DND-41 (cell line): Measurements from ENCODE around the gene ZSCAN25.

ENCODE experiments used
- ATAC-seq: fragments of 200-7000 bp; cut with Tn5 transposase; 3 replicates; pipeline ENCODE4 v1.9.1; 2021; ENCODE audit warnings: low read depth; ENCODE audit not compliant: insufficient read depth
- DNase-seq: peaks from one replicate; pipeline ENCODE4 v3.0.0-alpha.2; 2020
- H2AFZ ChIP-seq: 2 replicates; pipeline ENCODE4 v1.6.0; 2012; ENCODE audit warnings: low read depth, low read length
- H3K27ac ChIP-seq: 2 replicates; pipeline ENCODE4 v1.5.1; 2012; ENCODE audit warnings: low read length, inconsistent platforms
- H3K27me3 ChIP-seq: fragments of 200-600 bp; sonication (generic); 2 replicates; pipeline ENCODE4 v1.6.0; 2012; ENCODE audit warnings: low read length, mild to moderate bottlenecking, inconsistent platforms; ENCODE audit not compliant: insufficient read depth, poor library complexity
- H3K36me3 ChIP-seq: 2 replicates; pipeline ENCODE4 v1.5.1; 2012; ENCODE audit warnings: low read length, inconsistent platforms; ENCODE audit not compliant: insufficient read depth
- H3K4me1 ChIP-seq: 2 replicates; pipeline ENCODE4 v1.5.1; 2012; ENCODE audit warnings: mild to moderate bottlenecking, low read length; ENCODE audit not compliant: insufficient read depth
- H3K4me2 ChIP-seq: 2 replicates; pipeline ENCODE4 v1.6.0; 2012; ENCODE audit warnings: mild to moderate bottlenecking, moderate library complexity, low read length, inconsistent platforms; ENCODE audit not compliant: insufficient read depth
- H3K4me3 ChIP-seq, 2 experiments: fragments of 200-600 bp in 1 of 2; shearing (Covaris generic) in 1 of 2; 2 replicates each; pipeline ENCODE4 v1.5.1; 2012 to 2016; ENCODE audit warnings: inconsistent platforms in 2 of 2, low read length in 2 of 2, mild to moderate bottlenecking in 2 of 2, low read depth in 1 of 2, moderate library complexity in 1 of 2
- H3K79me2 ChIP-seq: 2 replicates; pipeline ENCODE4 v1.6.0; 2012; ENCODE audit warnings: low read length, inconsistent platforms; ENCODE audit not compliant: insufficient read depth
- H3K9ac ChIP-seq: 2 replicates; pipeline ENCODE4 v1.6.0; 2012; ENCODE audit warnings: low read depth, mild to moderate bottlenecking, inconsistent platforms, low read length, moderate library complexity
- H3K9me3 ChIP-seq: 2 replicates; pipeline ENCODE4 v1.5.1; 2012; ENCODE audit warnings: low read length, moderate library complexity, mild to moderate bottlenecking, inconsistent platforms; ENCODE audit not compliant: insufficient read depth, severe bottlenecking
- H4K20me1 ChIP-seq: 2 replicates; pipeline ENCODE4 v1.6.0; 2012; ENCODE audit warnings: low read length; ENCODE audit not compliant: insufficient read depth
- CTCF ChIP-seq: IDR thresholded peaks from 2 replicates; pipeline ENCODE4 v1.5.1; 2012; ENCODE audit warnings: borderline replicate concordance, low read length, moderate library complexity, mild to moderate bottlenecking; ENCODE audit not compliant: poor library complexity, severe bottlenecking; ENCODE audit errors: extremely low read depth
- EZH2 ChIP-seq: IDR thresholded peaks from 3 replicates; pipeline ENCODE4 v1.6.1; 2012; ENCODE audit warnings: borderline replicate concordance, low read depth, mild to moderate bottlenecking, moderate library complexity, low read length, inconsistent platforms; ENCODE audit not compliant: severe bottlenecking

Gene ZSCAN25

DNA sequence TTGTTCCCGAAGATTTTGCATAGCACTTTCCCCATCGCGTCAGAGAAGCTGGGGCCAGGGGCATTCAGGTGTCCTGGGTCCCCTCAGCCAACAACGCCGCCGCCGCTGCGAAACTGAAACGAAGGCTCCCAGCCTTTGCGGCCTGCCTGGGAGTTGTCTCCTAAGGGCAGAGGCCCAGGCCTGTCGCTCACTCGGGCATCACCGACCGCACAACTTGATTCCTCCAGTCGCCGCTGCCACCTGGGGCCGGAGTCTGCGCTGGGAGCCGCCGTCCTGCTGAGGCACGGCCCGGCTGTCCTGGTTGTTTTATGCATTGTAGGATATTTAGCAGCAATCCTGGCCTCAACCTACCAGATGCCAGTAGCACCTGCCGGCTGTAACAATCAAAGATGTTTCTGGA lies 22.0 kb downstream of the ZSCAN25 start:
- Histone ChIP-seq H3K79me2 (no peaks in the 10 kb centered on the region), H3K9me3 (no peaks in the 10 kb centered on the region), H3K9ac (no peak overlapping the region), H3K4me3 (no peak overlapping the region), H3K27me3 (no peaks in the 10 kb centered on the region), H2AFZ (no peak overlapping the region), H3K4me2 (no peak overlapping the region), H3K27ac (no peak overlapping the region), H4K20me1 (no peaks in the 10 kb centered on the region), H3K36me3 (peaks cover 19% of the 10 kb centered on the region), H3K4me1 (no peaks in the 10 kb centered on the region)
- ATAC-seq (no peak), DNase-seq (no peak)
- TF ChIP-seq CTCF, result no peak
- no peak for TF ChIP-seq EZH2

DNA sequence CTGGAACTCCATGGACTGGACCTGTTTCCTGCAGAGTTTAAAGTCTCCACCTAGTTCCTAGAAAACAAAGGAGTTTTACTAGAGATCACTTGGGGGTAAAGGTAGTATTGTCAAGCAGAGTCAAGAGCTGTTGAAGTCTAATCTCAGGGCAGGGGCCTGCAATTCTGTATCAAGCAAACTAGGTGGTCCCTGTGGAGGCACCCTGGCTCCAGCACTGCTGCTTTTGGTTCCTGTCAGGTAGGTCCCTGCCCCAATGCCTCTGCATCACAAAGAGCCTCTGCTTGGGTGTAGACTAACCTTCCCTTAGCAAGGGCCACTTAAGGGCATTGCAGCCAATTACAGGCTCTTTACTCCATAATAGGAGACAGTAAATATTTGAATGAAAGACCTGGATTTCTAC lies 22.5 kb downstream of the ZSCAN25 start:
- Histone ChIP-seq H4K20me1 (no peaks in the 10 kb centered on the region), H3K4me2 (no peak overlapping the region), H3K9ac (no peak overlapping the region), H3K79me2 (no peaks in the 10 kb centered on the region), H3K9me3 (no peaks in the 10 kb centered on the region), H2AFZ (no peak overlapping the region), H3K36me3 (peaks cover 16% of the 10 kb centered on the region), H3K4me1 (no peaks in the 10 kb centered on the region), H3K27ac (no peak overlapping the region), H3K27me3 (no peaks in the 10 kb centered on the region), H3K4me3 (no peak overlapping the region)
- DNase-seq, result no peak
- TF ChIP-seq EZH2, result no peak
- TF ChIP-seq CTCF, result no peak
- ATAC-seq, result no peak

- Histone ChIP-seq H3K4me2 (no peak overlapping the region), H3K4me1 (no peaks in the 10 kb centered on the region), H3K79me2 (no peaks in the 10 kb centered on the region), H2AFZ (no peak overlapping the region), H3K9me3 (no peaks in the 10 kb centered on the region), H4K20me1 (no peaks in the 10 kb centered on the region), H3K36me3 (peaks cover 28% of the 10 kb centered on the region), H3K4me3 (no peak overlapping the region), H3K27ac (peak overlapping the region; percentile 2; the same call in 1 of the 2 replicates), H3K9ac (no peak overlapping the region), H3K27me3 (no peaks in the 10 kb centered on the region)
- TF ChIP-seq CTCF (no peak), EZH2 (no peak)
- ATAC-seq, result no peak
- no peak for DNase-seq
Measured at GRCh38 chr7:99642027-99642426, 25.3 kb downstream of the ZSCAN25 start.

GRCh38 chr7:99643464-99643863 lies 26.7 kb downstream of the ZSCAN25 start:
- H3K27me3 ChIP-seq, result no peaks in the 10 kb centered on the region
- TF ChIP-seq EZH2 (no peak), CTCF (no peak)
- H4K20me1 ChIP-seq, result no peaks in the 10 kb centered on the region
- H2AFZ ChIP-seq, result no peak overlapping the region
- H3K4me3 ChIP-seq, result no peak overlapping the region
- peaks cover 24% of the 10 kb centered on the region for H3K36me3 ChIP-seq
- ATAC-seq (no peak), DNase-seq (no peak)
- no peak overlapping the region for H3K9ac ChIP-seq
- H3K4me2 ChIP-seq, result no peak overlapping the region
- no peaks in the 10 kb centered on the region for H3K9me3 ChIP-seq
- H3K27ac ChIP-seq, result no peak overlapping the region
- no peaks in the 10 kb centered on the region for H3K79me2 ChIP-seq
- no peaks in the 10 kb centered on the region for H3K4me1 ChIP-seq
